Panc1 (cell line): ENCODE data around the gene IL2RA.
"Not testable (repeated sequence)": the region's sequence is repeated elsewhere in the genome, so short reads cannot be mapped to it uniquely, and the experiment has no call there.

Source experiments
- POLR2AphosphoS5 ChIP-seq: IDR thresholded peaks from 2 replicates; pipeline ENCODE4 v1.6.1; 2012; ENCODE audit warnings: mild to moderate bottlenecking, low read depth, low read length, moderate library complexity
- TCF7L2 ChIP-seq: IDR thresholded peaks from 2 replicates; pipeline ENCODE4 v1.6.1; 2011; ENCODE audit warnings: mild to moderate bottlenecking, low read depth, low read length, inconsistent platforms
- TF ChIP-seq, protein P1 (sequence below): fragments of 450-650 bp; IDR thresholded peaks from 2 replicates; pipeline ENCODE4 v1.5.1; 2017; ENCODE audit warnings: mild to moderate bottlenecking

DNA sequence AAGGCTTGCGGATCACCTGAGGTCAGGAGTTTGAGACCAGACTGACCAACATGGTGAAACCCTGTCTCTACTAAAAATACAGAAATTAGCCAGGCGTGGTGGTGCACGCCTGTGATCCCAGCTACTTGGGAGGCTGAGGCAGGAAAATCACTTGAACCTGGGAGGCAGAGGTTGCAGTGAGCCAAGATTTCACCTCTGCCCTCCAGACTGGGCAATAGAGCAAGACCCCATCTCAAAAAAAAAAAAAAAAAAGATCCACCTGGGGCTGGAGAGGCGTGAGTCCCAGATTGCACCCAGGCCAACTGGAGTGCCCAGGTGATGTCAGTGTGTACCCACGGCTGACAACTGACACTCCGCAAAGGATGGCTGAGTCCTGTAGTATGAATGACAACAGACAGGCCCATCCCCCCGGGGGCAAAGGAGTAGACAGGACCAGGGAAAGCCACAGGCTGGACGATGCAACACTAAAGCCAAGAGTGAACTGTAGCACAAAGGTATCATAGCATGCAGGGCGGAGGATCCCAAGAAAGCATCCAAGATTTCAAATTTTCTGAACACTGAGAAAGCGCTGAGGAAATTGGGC is 99.7 kb downstream of the IL2RA start:
- not testable (repeated sequence) for TF ChIP-seq TCF7L2, POLR2AphosphoS5
- TF ChIP-seq, protein P1, sequence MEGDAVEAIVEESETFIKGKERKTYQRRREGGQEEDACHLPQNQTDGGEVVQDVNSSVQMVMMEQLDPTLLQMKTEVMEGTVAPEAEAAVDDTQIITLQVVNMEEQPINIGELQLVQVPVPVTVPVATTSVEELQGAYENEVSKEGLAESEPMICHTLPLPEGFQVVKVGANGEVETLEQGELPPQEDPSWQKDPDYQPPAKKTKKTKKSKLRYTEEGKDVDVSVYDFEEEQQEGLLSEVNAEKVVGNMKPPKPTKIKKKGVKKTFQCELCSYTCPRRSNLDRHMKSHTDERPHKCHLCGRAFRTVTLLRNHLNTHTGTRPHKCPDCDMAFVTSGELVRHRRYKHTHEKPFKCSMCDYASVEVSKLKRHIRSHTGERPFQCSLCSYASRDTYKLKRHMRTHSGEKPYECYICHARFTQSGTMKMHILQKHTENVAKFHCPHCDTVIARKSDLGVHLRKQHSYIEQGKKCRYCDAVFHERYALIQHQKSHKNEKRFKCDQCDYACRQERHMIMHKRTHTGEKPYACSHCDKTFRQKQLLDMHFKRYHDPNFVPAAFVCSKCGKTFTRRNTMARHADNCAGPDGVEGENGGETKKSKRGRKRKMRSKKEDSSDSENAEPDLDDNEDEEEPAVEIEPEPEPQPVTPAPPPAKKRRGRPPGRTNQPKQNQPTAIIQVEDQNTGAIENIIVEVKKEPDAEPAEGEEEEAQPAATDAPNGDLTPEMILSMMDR = not testable (repeated sequence)
